ENCODE measurements around the gene PTCRA. TPM values are rescaled to one million over a fixed set of nuclear protein-coding genes. Genes with fewer than 3 reads are reported as not detected.
A peak's percentile ranks its signal among the peaks of the same experiment; 100 is the strongest.
"Not testable (repeated sequence)": the region's sequence is repeated elsewhere in the genome, so short reads cannot be mapped to it uniquely, and the experiment has no call there.

The PTCRA gene
- total and polyA plus RNA-seq, 2 donors: 13.4 to 145 TPM

- H3K9me3 ChIP-seq (ENCODE audit: control insufficient read depth in 2 of 2, insufficient read depth in 1 of 2, low read length in 1 of 2); H3K27ac ChIP-seq (ENCODE audit: low read depth in 1 of 2, low read length in 1 of 2); H3K27me3 ChIP-seq (ENCODE audit: control insufficient read depth in 2 of 2, insufficient read depth in 1 of 2, low read length in 1 of 2); DNase-seq (ENCODE audit: low read depth in 6 of 9, low spot score in 9 of 9): not testable (repeated sequence)
- Histone ChIP-seq H3K4me1 (ENCODE audit: control insufficient read depth in 2 of 2, insufficient read depth in 2 of 2, low read length in 2 of 2) (peaks cover 9 to 16% of the 10 kb centered on the region in 2 donors), H3K4me3 (ENCODE audit: low read length in 2 of 2) (peak overlapping the region; percentile 75 to 86), H3K36me3 (ENCODE audit: control insufficient read depth in 2 of 2, insufficient read depth in 2 of 2, low read length in 1 of 2) (peaks cover 32 to 38% of the 10 kb centered on the region in 2 donors)
- WGBS: 90% methylated on average over 12 of the region's 12 CpGs
These were observed 35.0 kb upstream of the PTCRA start for GRCh38 chr6:42880871-42881270.

GRCh38 chr6:42885702-42886101, 30.2 kb upstream of the PTCRA start:
- no peak overlapping the region for H3K27ac ChIP-seq (ENCODE audit: low read depth in 1 of 2, low read length in 1 of 2)
- H3K27me3 ChIP-seq (ENCODE audit: control insufficient read depth in 2 of 2, insufficient read depth in 1 of 2, low read length in 1 of 2): no peaks in the 10 kb centered on the region
- no peak for DNase-seq (ENCODE audit: low read depth in 6 of 9, low spot score in 9 of 9)
- no peak overlapping the region for H3K4me3 ChIP-seq (ENCODE audit: low read length in 2 of 2)
- peaks cover 5 to 11% of the 10 kb centered on the region in 2 donors for H3K4me1 ChIP-seq (ENCODE audit: control insufficient read depth in 2 of 2, insufficient read depth in 2 of 2, low read length in 2 of 2)
- H3K9me3 ChIP-seq (ENCODE audit: control insufficient read depth in 2 of 2, insufficient read depth in 1 of 2, low read length in 1 of 2): peaks cover 0 to 5% of the 10 kb centered on the region in 2 donors
- H3K36me3 ChIP-seq (ENCODE audit: control insufficient read depth in 2 of 2, insufficient read depth in 2 of 2, low read length in 1 of 2): peaks cover 36 to 50% of the 10 kb centered on the region in 2 donors
- WGBS: 97% methylated on average over 4 of the region's 4 CpGs

- H3K9me3 ChIP-seq (ENCODE audit: control insufficient read depth in 2 of 2, insufficient read depth in 1 of 2, low read length in 1 of 2); H3K4me3 ChIP-seq (ENCODE audit: low read length in 2 of 2); H3K27ac ChIP-seq (ENCODE audit: low read depth in 1 of 2, low read length in 1 of 2); H3K27me3 ChIP-seq (ENCODE audit: control insufficient read depth in 2 of 2, insufficient read depth in 1 of 2, low read length in 1 of 2); DNase-seq (ENCODE audit: low read depth in 6 of 9, low spot score in 9 of 9): not testable (repeated sequence)
- Histone ChIP-seq H3K4me1 (ENCODE audit: control insufficient read depth in 2 of 2, insufficient read depth in 2 of 2, low read length in 2 of 2) (peaks cover 2 to 14% of the 10 kb centered on the region in 2 donors), H3K36me3 (ENCODE audit: control insufficient read depth in 2 of 2, insufficient read depth in 2 of 2, low read length in 1 of 2) (peaks cover 29 to 35% of the 10 kb centered on the region in 2 donors)
- 88% methylated on average over 4 of the region's 4 CpGs for WGBS
These were observed 27.7 kb upstream of the PTCRA start for GRCh38 chr6:42888201-42888600.

DNA sequence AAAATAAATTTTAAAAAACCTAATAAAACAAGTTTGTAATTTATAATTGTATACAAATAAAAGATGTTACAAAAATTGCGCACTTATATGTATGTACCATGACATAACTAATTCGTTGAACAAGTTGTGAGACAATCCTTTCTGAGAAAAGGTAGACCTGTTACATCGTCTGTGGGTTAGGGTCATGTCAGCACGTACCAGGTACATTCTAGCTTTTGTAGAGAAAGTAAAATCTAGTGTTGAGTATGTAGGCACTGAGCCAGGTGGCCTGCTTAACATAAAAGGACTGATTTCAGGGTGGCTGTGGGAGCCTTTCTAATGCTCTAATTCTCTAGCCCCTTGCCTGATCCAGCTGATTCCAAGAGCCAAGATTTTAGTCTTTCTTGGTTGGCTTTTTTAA, 26.0 kb upstream of the PTCRA start:
- Histone ChIP-seq H3K27me3 (ENCODE audit: control insufficient read depth in 2 of 2, insufficient read depth in 1 of 2, low read length in 1 of 2) (no peaks in the 10 kb centered on the region), H3K27ac (ENCODE audit: low read depth in 1 of 2, low read length in 1 of 2) (peak overlapping the region; percentile 90 to 97), H3K4me1 (ENCODE audit: control insufficient read depth in 2 of 2, insufficient read depth in 2 of 2, low read length in 2 of 2) (peaks cover 2 to 23% of the 10 kb centered on the region in 2 donors), H3K36me3 (ENCODE audit: control insufficient read depth in 2 of 2, insufficient read depth in 2 of 2, low read length in 1 of 2) (peaks cover 13 to 19% of the 10 kb centered on the region in 2 donors), H3K4me3 (ENCODE audit: low read length in 2 of 2) (peak overlapping the region; percentile 78 to 95), H3K9me3 (ENCODE audit: control insufficient read depth in 2 of 2, insufficient read depth in 1 of 2, low read length in 1 of 2) (peaks cover 0 to 5% of the 10 kb centered on the region in 2 donors)
- 86% methylated on average over 4 of the region's 4 CpGs for WGBS
- no peak for DNase-seq (ENCODE audit: low read depth in 6 of 9, low spot score in 9 of 9)

GRCh38 chr6:42890311-42891198, 25.3 kb upstream of the PTCRA start:
- DNase-seq (ENCODE audit: low read depth in 6 of 9, low spot score in 9 of 9): peak; percentile 85 to 96 (median 91)
- peaks cover 0 to 5% of the 10 kb centered on the region in 2 donors for H3K9me3 ChIP-seq (ENCODE audit: control insufficient read depth in 2 of 2, insufficient read depth in 1 of 2, low read length in 1 of 2)
- H3K27me3 ChIP-seq (ENCODE audit: control insufficient read depth in 2 of 2, insufficient read depth in 1 of 2, low read length in 1 of 2): no peaks in the 10 kb centered on the region
- H3K4me1 ChIP-seq (ENCODE audit: control insufficient read depth in 2 of 2, insufficient read depth in 2 of 2, low read length in 2 of 2): peaks cover 2 to 23% of the 10 kb centered on the region in 2 donors
- WGBS: under 1% methylated on average over 63 of the region's 63 CpGs
- peak overlapping the region; percentile 90 to 97 for H3K27ac ChIP-seq (ENCODE audit: low read depth in 1 of 2, low read length in 1 of 2)
- H3K36me3 ChIP-seq (ENCODE audit: control insufficient read depth in 2 of 2, insufficient read depth in 2 of 2, low read length in 1 of 2): peaks cover 6 to 15% of the 10 kb centered on the region in 2 donors
- peak overlapping the region; percentile 78 to 95 for H3K4me3 ChIP-seq (ENCODE audit: low read length in 2 of 2)

DNA sequence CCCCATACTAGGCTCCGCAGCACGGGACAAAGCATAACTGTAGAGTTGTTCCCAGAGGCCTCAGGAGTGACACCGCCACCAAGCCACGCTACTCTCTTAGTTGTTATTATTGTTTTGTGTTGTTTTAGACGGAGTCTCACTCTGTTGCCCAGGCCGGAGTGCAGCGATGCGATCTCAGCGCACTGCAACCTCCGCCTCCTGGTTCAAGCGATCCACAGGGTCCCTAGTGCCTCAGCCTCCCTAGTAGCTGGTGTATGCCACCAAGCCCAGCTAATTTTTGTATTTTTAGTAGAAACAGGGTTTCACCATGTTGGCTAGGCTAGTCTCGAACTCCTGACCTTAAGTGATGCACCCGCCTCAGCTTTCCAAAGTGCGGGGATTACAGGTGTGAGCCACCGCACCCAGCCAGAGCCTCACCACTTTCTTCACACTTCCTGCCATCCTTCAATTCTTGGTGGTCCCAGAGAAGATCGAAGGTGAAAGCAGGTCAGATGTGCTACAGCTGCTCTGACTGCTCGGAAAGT, 24.6 kb upstream of the PTCRA start:
- DNase-seq (ENCODE audit: low read depth in 6 of 9, low spot score in 9 of 9): no peak
- Histone ChIP-seq H3K36me3 (ENCODE audit: control insufficient read depth in 2 of 2, insufficient read depth in 2 of 2, low read length in 1 of 2) (peaks cover 2 to 9% of the 10 kb centered on the region in 2 donors), H3K4me3 (ENCODE audit: low read length in 2 of 2) (peak overlapping the region; percentile 78 to 95), H3K27ac (ENCODE audit: low read depth in 1 of 2, low read length in 1 of 2) (peak overlapping the region; percentile 90 to 97), H3K4me1 (ENCODE audit: control insufficient read depth in 2 of 2, insufficient read depth in 2 of 2, low read length in 2 of 2) (peaks cover 2 to 23% of the 10 kb centered on the region in 2 donors), H3K27me3 (ENCODE audit: control insufficient read depth in 2 of 2, insufficient read depth in 1 of 2, low read length in 1 of 2) (no peaks in the 10 kb centered on the region), H3K9me3 (ENCODE audit: control insufficient read depth in 2 of 2, insufficient read depth in 1 of 2, low read length in 1 of 2) (peaks cover 0 to 5% of the 10 kb centered on the region in 2 donors)
- 66% methylated on average over 17 of the region's 17 CpGs for WGBS

DNA sequence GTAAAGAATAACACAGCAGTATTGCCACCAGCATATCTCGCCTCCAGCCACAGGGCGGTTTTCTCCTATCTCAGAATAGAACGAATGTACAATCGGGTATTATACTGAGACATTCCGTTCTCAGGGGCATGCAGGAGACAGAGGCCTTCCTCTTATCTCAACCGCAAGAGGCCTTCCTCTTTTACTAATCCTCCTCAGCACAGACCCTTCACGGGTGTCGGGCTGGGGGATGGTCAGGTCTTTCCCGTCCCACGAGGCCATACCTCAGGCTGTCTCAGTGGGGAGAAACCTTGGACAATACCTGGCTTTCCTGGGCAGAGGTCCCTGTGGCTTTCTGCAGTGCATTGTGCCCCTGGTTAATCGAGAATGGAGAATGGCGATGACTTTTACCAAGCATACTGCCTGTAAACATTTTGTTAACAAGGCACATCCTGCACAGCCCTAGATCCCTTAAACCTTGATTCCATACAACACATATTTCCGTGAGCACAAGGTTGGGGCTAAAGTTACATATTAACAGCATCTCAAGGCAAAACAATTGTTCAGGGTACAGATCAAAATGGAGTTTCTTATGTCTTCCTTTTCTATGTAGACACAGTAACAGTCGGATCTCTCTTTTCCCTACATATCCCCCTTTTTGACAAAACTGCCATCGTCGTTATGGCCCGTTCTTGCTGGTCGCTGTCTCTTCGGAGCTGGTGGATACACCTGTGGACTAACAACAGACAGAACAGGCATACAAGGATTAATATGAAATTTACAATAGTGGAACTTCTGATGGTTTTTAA, 21.6 kb upstream of the PTCRA start:
- H3K27ac ChIP-seq (ENCODE audit: low read depth in 1 of 2, low read length in 1 of 2); DNase-seq (ENCODE audit: low read depth in 6 of 9, low spot score in 9 of 9); H3K9me3 ChIP-seq (ENCODE audit: control insufficient read depth in 2 of 2, insufficient read depth in 1 of 2, low read length in 1 of 2); H3K27me3 ChIP-seq (ENCODE audit: control insufficient read depth in 2 of 2, insufficient read depth in 1 of 2, low read length in 1 of 2); H3K4me3 ChIP-seq (ENCODE audit: low read length in 2 of 2); H3K36me3 ChIP-seq (ENCODE audit: control insufficient read depth in 2 of 2, insufficient read depth in 2 of 2, low read length in 1 of 2): not testable (repeated sequence)
- peaks cover 2 to 26% of the 10 kb centered on the region in 2 donors for H3K4me1 ChIP-seq (ENCODE audit: control insufficient read depth in 2 of 2, insufficient read depth in 2 of 2, low read length in 2 of 2)
- 46% methylated on average over 19 of the region's 19 CpGs for WGBS

GRCh38 chr6:42896178-42896719, 19.6 kb upstream of the PTCRA start:
- no peak for DNase-seq (ENCODE audit: low read depth in 6 of 9, low spot score in 9 of 9)
- WGBS: 88% methylated on average over 10 of the region's 10 CpGs

More at GRCh38 chr6:42896178-42896719, 19.6 kb upstream of the PTCRA start:
- H3K4me3 ChIP-seq (ENCODE audit: low read length in 2 of 2): no peak overlapping the region
- no peaks in the 10 kb centered on the region for H3K9me3 ChIP-seq (ENCODE audit: control insufficient read depth in 2 of 2, insufficient read depth in 1 of 2, low read length in 1 of 2)
- H3K4me1 ChIP-seq (ENCODE audit: control insufficient read depth in 2 of 2, insufficient read depth in 2 of 2, low read length in 2 of 2): peaks cover 0 to 22% of the 10 kb centered on the region in 2 donors
- no peaks in the 10 kb centered on the region for H3K27me3 ChIP-seq (ENCODE audit: control insufficient read depth in 2 of 2, insufficient read depth in 1 of 2, low read length in 1 of 2)
- H3K27ac ChIP-seq (ENCODE audit: low read depth in 1 of 2, low read length in 1 of 2): no peak overlapping the region
- H3K36me3 ChIP-seq (ENCODE audit: control insufficient read depth in 2 of 2, insufficient read depth in 2 of 2, low read length in 1 of 2): no peaks in the 10 kb centered on the region

Data from thymus (tissue), 11 donors.